Neural progenitor cell (in vitro differentiated cells): Measurements from ENCODE around the gene GNG12.

Experiments
- CTCF ChIP-seq: fragments of 200-600 bp; sonication (generic); IDR thresholded peaks from 2 replicates; pipeline ENCODE4 v1.5.1; 2017; ENCODE audit warnings: antibody characterized with exemption, mild to moderate bottlenecking
- EZH2 ChIP-seq: fragments of 200-600 bp; sonication (generic); IDR thresholded peaks from 2 replicates; pipeline ENCODE4 v1.6.1; 2017; ENCODE audit warnings: antibody characterized with exemption, mild to moderate bottlenecking, moderate library complexity
- EZH2phosphoT487 ChIP-seq: fragments of 200-600 bp; sonication (generic); IDR thresholded peaks from 2 replicates; pipeline ENCODE4 v1.6.1; 2017; ENCODE audit warnings: antibody characterized with exemption

DNA sequence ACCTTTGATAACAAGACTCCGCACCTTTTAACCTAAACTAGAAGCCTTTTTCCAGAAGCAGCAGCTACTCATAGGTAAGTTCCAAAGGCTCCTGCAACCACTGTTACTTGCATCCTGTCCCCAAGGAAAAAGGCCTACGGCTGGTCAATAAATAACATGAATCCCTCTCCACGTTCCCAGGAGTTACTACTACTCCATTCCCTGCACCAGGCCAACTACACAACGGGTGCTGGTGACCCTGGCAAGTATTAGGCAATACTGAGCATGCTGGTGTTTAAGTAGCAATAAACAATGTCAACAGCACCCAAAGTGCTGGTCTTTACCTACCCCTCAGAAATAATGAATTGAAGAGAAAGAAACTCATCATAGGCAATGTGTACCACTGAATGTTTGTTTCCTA is 7.7 kb downstream of the GNG12 start:
- TF ChIP-seq CTCF (no peak), EZH2phosphoT487 (no peak), EZH2 (no peak)
